ENCODE data around the gene UBXN6.

UBXN6 gene

GRCh38 chr19:4457654-4458395 is at the start of gene UBXN6:
Gene UBXN6, minus strand, starts transcription at chr19:4457794. Its CDS starts 97 bp downstream, at chr19:4457697.
- no peaks in the 10 kb centered on the region for H3K9me3 ChIP-seq (ENCODE audit: insufficient read depth, low read length)
- H3F3A ChIP-seq (ENCODE audit: insufficient read depth): no peaks in the 10 kb centered on the region
- TF ChIP-seq EZH2phosphoT487 (conservative IDR thresholded peaks at IDR 0.05; ENCODE audit: low read length) (no peak), CTCF (IDR thresholded peaks at IDR 0.05; ENCODE audit: insufficient read depth, low read length, poor library complexity, severe bottlenecking) (no peak)
- peak within 1 kb of the TSS; percentile 88 for H3K4me3 ChIP-seq (ENCODE audit: insufficient read depth, low read length, poor library complexity, severe bottlenecking)
- H4K20me1 ChIP-seq (ENCODE audit: low read depth, low read length): no peaks in the 10 kb centered on the region
- no peaks in the 10 kb centered on the region for H3K36me3 ChIP-seq (ENCODE audit: low read length)
- no peaks in the 10 kb centered on the region for H3K27me3 ChIP-seq (ENCODE audit: low read length)
- no peaks in the 10 kb centered on the region for H3K9me2 ChIP-seq (replicated peaks; ENCODE audit: insufficient read depth, low read length)
- 0 out of 2 replicates have a peak, but pooled peaks cover 7% of the 10 kb centered on the region for H3K79me2 ChIP-seq (ENCODE audit: insufficient read depth, low read length)
- H3K4me2 ChIP-seq (ENCODE audit: low read depth, low read length, poor library complexity, severe bottlenecking): peak within 1 kb of the TSS; percentile 96
- H3K9ac ChIP-seq (ENCODE audit: low read length): peak within 1 kb of the TSS; percentile 53
- H2AFZ ChIP-seq (ENCODE audit: low read depth, low read length, severe bottlenecking): peak within 1 kb of the TSS; percentile 94
- no peak within 1 kb of the TSS for H3K27ac ChIP-seq (ENCODE audit: low read depth, low read length)

GRCh38 chr19:4507150-4507452 is 49.5 kb upstream of the UBXN6 start:
- Histone ChIP-seq H3K9ac (ENCODE audit: low read length) (no peak overlapping the region), H3K27me3 (ENCODE audit: low read length) (no peaks in the 10 kb centered on the region), H3K9me2 (replicated peaks; ENCODE audit: insufficient read depth, low read length) (no peaks in the 10 kb centered on the region), H3K4me2 (ENCODE audit: low read depth, low read length, poor library complexity, severe bottlenecking) (no peak overlapping the region), H2AFZ (ENCODE audit: low read depth, low read length, severe bottlenecking) (no peak overlapping the region), H4K20me1 (ENCODE audit: low read depth, low read length) (no peaks in the 10 kb centered on the region), H3K4me3 (ENCODE audit: insufficient read depth, low read length, poor library complexity, severe bottlenecking) (no peak overlapping the region), H3F3A (ENCODE audit: insufficient read depth) (no peaks in the 10 kb centered on the region), H3K36me3 (ENCODE audit: low read length) (no peaks in the 10 kb centered on the region), H3K9me3 (ENCODE audit: insufficient read depth, low read length) (no peaks in the 10 kb centered on the region), H3K27ac (ENCODE audit: low read depth, low read length) (no peak overlapping the region), H3K79me2 (ENCODE audit: insufficient read depth, low read length) (no peaks in the 10 kb centered on the region)
- no peak for TF ChIP-seq CTCF (IDR thresholded peaks at IDR 0.05; ENCODE audit: insufficient read depth, low read length, poor library complexity, severe bottlenecking)
- no peak for TF ChIP-seq EZH2phosphoT487 (conservative IDR thresholded peaks at IDR 0.05; ENCODE audit: low read length)

- H3F3A ChIP-seq (ENCODE audit: insufficient read depth): no peaks in the 10 kb centered on the region
- H3K27ac ChIP-seq (ENCODE audit: low read depth, low read length): no peak overlapping the region
- H3K4me3 ChIP-seq (ENCODE audit: insufficient read depth, low read length, poor library complexity, severe bottlenecking): no peak overlapping the region
- H3K9me3 ChIP-seq (ENCODE audit: insufficient read depth, low read length): no peaks in the 10 kb centered on the region
- H3K9ac ChIP-seq (ENCODE audit: low read length): no peak overlapping the region
- no peak for TF ChIP-seq CTCF (IDR thresholded peaks at IDR 0.05; ENCODE audit: insufficient read depth, low read length, poor library complexity, severe bottlenecking)
- no peak for TF ChIP-seq EZH2phosphoT487 (conservative IDR thresholded peaks at IDR 0.05; ENCODE audit: low read length)
- no peak overlapping the region for H2AFZ ChIP-seq (ENCODE audit: low read depth, low read length, severe bottlenecking)
- H3K79me2 ChIP-seq (ENCODE audit: insufficient read depth, low read length): no peaks in the 10 kb centered on the region
- no peaks in the 10 kb centered on the region for H4K20me1 ChIP-seq (ENCODE audit: low read depth, low read length)
- no peaks in the 10 kb centered on the region for H3K9me2 ChIP-seq (replicated peaks; ENCODE audit: insufficient read depth, low read length)
- H3K4me2 ChIP-seq (ENCODE audit: low read depth, low read length, poor library complexity, severe bottlenecking): no peak overlapping the region
- H3K36me3 ChIP-seq (ENCODE audit: low read length): no peaks in the 10 kb centered on the region
- no peaks in the 10 kb centered on the region for H3K27me3 ChIP-seq (ENCODE audit: low read length)
Observed at GRCh38 chr19:4506449-4507149, 49.0 kb upstream of the UBXN6 start.
